ENCODE measurements around the gene ESD.
"Not testable (repeated sequence)": the region's sequence is repeated elsewhere in the genome, so short reads cannot be mapped to it uniquely, and the experiment has no call there.

The ESD gene

GRCh38 chr13:46810440-46810839 lies 13.5 kb upstream of the ESD start:
- no peak for DNase-seq
- TF ChIP-seq GATA1 (IDR thresholded peaks at IDR 0.05; ENCODE audit: low read depth, low read length) = no peak
- TF ChIP-seq POLR2A (IDR thresholded peaks at IDR 0.05; ENCODE audit: low read length) = no peak

GRCh38 chr13:46804921-46805320 lies 8.0 kb upstream of the ESD start:
- not testable (repeated sequence) for DNase-seq

- TF ChIP-seq GATA1 (IDR thresholded peaks at IDR 0.05; ENCODE audit: low read depth, low read length) (no peak), POLR2A (IDR thresholded peaks at IDR 0.05; ENCODE audit: low read length) (no peak)
- no peak for DNase-seq
These were observed 7.4 kb upstream of the ESD start for GRCh38 chr13:46804391-46804815.

- TF ChIP-seq POLR2A (IDR thresholded peaks at IDR 0.05; ENCODE audit: low read length) = no peak
- no peak for TF ChIP-seq GATA1 (IDR thresholded peaks at IDR 0.05; ENCODE audit: low read depth, low read length)
- no peak for DNase-seq
These were observed 6.6 kb upstream of the ESD start for GRCh38 chr13:46803586-46803985.

- peak in 1 of 2 experiments; percentile 8 for DNase-seq
- TF ChIP-seq POLR2A (IDR thresholded peaks at IDR 0.05; ENCODE audit: low read length) = no peak
- no peak for TF ChIP-seq GATA1 (IDR thresholded peaks at IDR 0.05; ENCODE audit: low read depth, low read length)
These were observed 4.9 kb upstream of the ESD start for GRCh38 chr13:46801858-46802257.

- TF ChIP-seq POLR2A (IDR thresholded peaks at IDR 0.05; ENCODE audit: low read length) = no peak
- no peak for TF ChIP-seq GATA1 (IDR thresholded peaks at IDR 0.05; ENCODE audit: low read depth, low read length)
- no peak for DNase-seq
These were observed 2.2 kb upstream of the ESD start for GRCh38 chr13:46799139-46799538.

GRCh38 chr13:46797501-46798237 lies 708 bp upstream of the ESD start:
- no peak for DNase-seq
- no peak for TF ChIP-seq GATA1 (IDR thresholded peaks at IDR 0.05; ENCODE audit: low read depth, low read length)
- no peak for TF ChIP-seq POLR2A (IDR thresholded peaks at IDR 0.05; ENCODE audit: low read length)

- no peak for DNase-seq
These were observed 839 bp downstream of the ESD start for GRCh38 chr13:46796129-46796514.

GRCh38 chr13:46795321-46795720 lies 1.6 kb downstream of the ESD start:
- peak; percentile 2 to 7 for DNase-seq
- TF ChIP-seq GATA1 (IDR thresholded peaks at IDR 0.05; ENCODE audit: low read depth, low read length) (no peak), POLR2A (IDR thresholded peaks at IDR 0.05; ENCODE audit: low read length) (no peak)

More at GRCh38 chr13:46796129-46796514, 839 bp downstream of the ESD start:
- no peak for TF ChIP-seq GATA1 (IDR thresholded peaks at IDR 0.05; ENCODE audit: low read depth, low read length)
- TF ChIP-seq POLR2A (IDR thresholded peaks at IDR 0.05; ENCODE audit: low read length) = no peak

GRCh38 chr13:46783504-46783903 lies 13.5 kb downstream of the ESD start:
- DNase-seq = no peak
- no peak for TF ChIP-seq POLR2A (IDR thresholded peaks at IDR 0.05; ENCODE audit: low read length)
- TF ChIP-seq GATA1 (IDR thresholded peaks at IDR 0.05; ENCODE audit: low read depth, low read length) = no peak

GRCh38 chr13:46782691-46783090 lies 14.3 kb downstream of the ESD start:
- TF ChIP-seq GATA1 (IDR thresholded peaks at IDR 0.05; ENCODE audit: low read depth, low read length) (no peak), POLR2A (IDR thresholded peaks at IDR 0.05; ENCODE audit: low read length) (no peak)
- DNase-seq = peak in 1 of 2 experiments; percentile 2

- TF ChIP-seq POLR2A (IDR thresholded peaks at IDR 0.05; ENCODE audit: low read length) (no peak), GATA1 (IDR thresholded peaks at IDR 0.05; ENCODE audit: low read depth, low read length) (no peak)
- no peak for DNase-seq
These were observed 14.9 kb downstream of the ESD start for GRCh38 chr13:46782066-46782465.

GRCh38 chr13:46778890-46779289 lies 18.1 kb downstream of the ESD start:
- TF ChIP-seq POLR2A (IDR thresholded peaks at IDR 0.05; ENCODE audit: low read length) = no peak
- no peak for TF ChIP-seq GATA1 (IDR thresholded peaks at IDR 0.05; ENCODE audit: low read depth, low read length)
- no peak for DNase-seq

GRCh38 chr13:46778095-46778494 lies 18.9 kb downstream of the ESD start:
- TF ChIP-seq POLR2A (IDR thresholded peaks at IDR 0.05; ENCODE audit: low read length) (no peak), GATA1 (IDR thresholded peaks at IDR 0.05; ENCODE audit: low read depth, low read length) (no peak)
- DNase-seq = no peak

- TF ChIP-seq GATA1 (IDR thresholded peaks at IDR 0.05; ENCODE audit: low read depth, low read length) (no peak), POLR2A (IDR thresholded peaks at IDR 0.05; ENCODE audit: low read length) (no peak)
- DNase-seq = no peak
These were observed 21.4 kb downstream of the ESD start for GRCh38 chr13:46775385-46776107.

All from erythroblast (primary cell).